ENCODE measurements around the gene INVS. TPM values are rescaled to one million over a fixed set of nuclear protein-coding genes. Genes with fewer than 3 reads are reported as not detected.

INVS gene
- total RNA-seq, 1 donor from 2014 or later = 24.0 TPM

- DNase-seq (ENCODE audit: extremely low spot score, unreplicated experiment) = no peak
- H3K4me1 Mint-ChIP-seq (ENCODE audit: unreplicated experiment) = peaks cover 24% of the 10 kb centered on the region
- H3K4me3 Mint-ChIP-seq = peak overlapping the region; percentile 67
- H3K27me3 Mint-ChIP-seq = no peaks in the 10 kb centered on the region
- H3K27ac Mint-ChIP-seq = peak overlapping the region; percentile 22
- TF ChIP-seq, protein P1, sequence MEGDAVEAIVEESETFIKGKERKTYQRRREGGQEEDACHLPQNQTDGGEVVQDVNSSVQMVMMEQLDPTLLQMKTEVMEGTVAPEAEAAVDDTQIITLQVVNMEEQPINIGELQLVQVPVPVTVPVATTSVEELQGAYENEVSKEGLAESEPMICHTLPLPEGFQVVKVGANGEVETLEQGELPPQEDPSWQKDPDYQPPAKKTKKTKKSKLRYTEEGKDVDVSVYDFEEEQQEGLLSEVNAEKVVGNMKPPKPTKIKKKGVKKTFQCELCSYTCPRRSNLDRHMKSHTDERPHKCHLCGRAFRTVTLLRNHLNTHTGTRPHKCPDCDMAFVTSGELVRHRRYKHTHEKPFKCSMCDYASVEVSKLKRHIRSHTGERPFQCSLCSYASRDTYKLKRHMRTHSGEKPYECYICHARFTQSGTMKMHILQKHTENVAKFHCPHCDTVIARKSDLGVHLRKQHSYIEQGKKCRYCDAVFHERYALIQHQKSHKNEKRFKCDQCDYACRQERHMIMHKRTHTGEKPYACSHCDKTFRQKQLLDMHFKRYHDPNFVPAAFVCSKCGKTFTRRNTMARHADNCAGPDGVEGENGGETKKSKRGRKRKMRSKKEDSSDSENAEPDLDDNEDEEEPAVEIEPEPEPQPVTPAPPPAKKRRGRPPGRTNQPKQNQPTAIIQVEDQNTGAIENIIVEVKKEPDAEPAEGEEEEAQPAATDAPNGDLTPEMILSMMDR (conservative IDR thresholded peaks at IDR 0.05) = no peak
- H3K9me3 Mint-ChIP-seq = no peaks in the 10 kb centered on the region
- H3K36me3 Mint-ChIP-seq = no peaks in the 10 kb centered on the region
Measured at GRCh38 chr9:100096378-100096916, 2.6 kb upstream of the INVS start.

DNA sequence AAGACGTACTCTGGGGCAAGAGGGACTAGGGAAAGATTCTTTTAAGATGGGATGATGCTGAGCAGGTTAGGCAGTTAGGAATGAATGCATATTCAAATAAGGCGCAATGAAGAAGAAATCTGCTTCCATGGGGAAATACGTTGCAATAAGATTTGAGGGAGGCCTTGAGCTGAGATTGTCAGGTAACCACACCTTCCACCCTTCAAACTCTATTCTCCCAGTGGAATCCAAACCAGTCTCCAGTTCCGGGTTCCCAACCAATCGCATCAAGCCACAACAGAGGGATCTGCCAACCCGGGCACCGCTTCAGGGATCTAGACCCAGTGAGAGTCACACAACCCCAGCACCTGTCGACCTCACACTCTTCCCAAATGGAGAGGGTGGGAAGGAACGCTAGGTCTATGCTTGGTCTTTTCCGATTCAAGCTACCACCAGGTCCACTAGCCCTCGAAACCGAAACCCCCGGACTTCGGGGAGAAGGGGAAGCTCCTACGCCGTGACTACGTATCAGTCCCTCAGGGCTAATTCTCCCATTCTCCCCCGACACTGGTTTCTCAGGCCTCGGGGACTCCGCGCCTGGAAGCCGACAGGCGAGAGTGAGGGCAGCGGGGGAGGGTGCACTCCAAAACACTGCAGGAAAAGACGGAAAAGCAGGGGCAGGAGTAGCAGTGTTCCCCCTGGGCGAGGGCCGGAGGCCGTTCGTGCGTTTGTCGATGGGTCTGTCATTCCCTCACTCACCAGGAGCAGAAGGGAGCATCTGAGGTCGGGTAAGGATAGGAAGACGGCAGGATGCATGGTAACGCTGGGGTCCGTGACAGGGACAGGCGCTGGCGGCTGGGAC, 777 bp upstream of the INVS start:
- no peaks in the 10 kb centered on the region for H3K27me3 Mint-ChIP-seq
- TF ChIP-seq, protein P1 (conservative IDR thresholded peaks at IDR 0.05) = no peak
- DNase-seq (ENCODE audit: extremely low spot score, unreplicated experiment) = peak; percentile 69
- peak overlapping the region; percentile 99 for H3K4me3 Mint-ChIP-seq
- no peaks in the 10 kb centered on the region for H3K36me3 Mint-ChIP-seq
- peak overlapping the region; percentile 99 for H3K27ac Mint-ChIP-seq
- H3K9me3 Mint-ChIP-seq = no peaks in the 10 kb centered on the region
- peaks cover 24% of the 10 kb centered on the region for H3K4me1 Mint-ChIP-seq (ENCODE audit: unreplicated experiment)

- no peaks in the 10 kb centered on the region for H3K36me3 Mint-ChIP-seq
- peak overlapping the region; percentile 99 for H3K27ac Mint-ChIP-seq
- no peaks in the 10 kb centered on the region for H3K9me3 Mint-ChIP-seq
- TF ChIP-seq, protein P1 (conservative IDR thresholded peaks at IDR 0.05) = no peak
- DNase-seq (ENCODE audit: extremely low spot score, unreplicated experiment) = no peak
- H3K4me1 Mint-ChIP-seq (ENCODE audit: unreplicated experiment) = peaks cover 24% of the 10 kb centered on the region
- no peaks in the 10 kb centered on the region for H3K27me3 Mint-ChIP-seq
- peak overlapping the region; percentile 99 for H3K4me3 Mint-ChIP-seq
Measured at GRCh38 chr9:100099722-100100042, 639 bp downstream of the INVS start.

- Mint-ChIP-seq H3K9me3 (no peaks in the 10 kb centered on the region), H3K27ac (peak overlapping the region; percentile 99), H3K27me3 (no peaks in the 10 kb centered on the region), H3K4me3 (peak overlapping the region; percentile 99), H3K36me3 (no peaks in the 10 kb centered on the region), H3K4me1 (ENCODE audit: unreplicated experiment) (peaks cover 24% of the 10 kb centered on the region)
- no peak for DNase-seq (ENCODE audit: extremely low spot score, unreplicated experiment)
- TF ChIP-seq, protein P1 (conservative IDR thresholded peaks at IDR 0.05) = no peak
Measured at GRCh38 chr9:100100146-100100667, 1.2 kb downstream of the INVS start.

DNA sequence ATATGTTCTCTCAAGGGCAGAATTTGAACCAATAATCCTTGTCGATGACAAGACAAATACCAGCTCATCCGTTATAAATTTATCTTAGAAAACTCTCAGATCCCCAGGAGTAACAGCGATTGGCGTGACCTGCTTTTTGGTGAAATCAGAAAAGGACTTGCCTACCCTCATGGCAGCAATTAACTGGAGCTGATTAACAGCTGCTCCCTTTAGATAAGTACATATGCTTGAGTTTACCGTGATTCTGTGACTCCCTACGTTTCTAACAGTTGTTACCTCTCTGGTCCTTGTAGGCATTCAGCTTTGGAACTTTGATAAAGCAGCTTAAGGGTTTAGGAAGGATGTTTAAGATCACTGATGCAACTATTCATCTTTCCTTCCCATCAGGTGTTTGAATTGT, 2.6 kb downstream of the INVS start:
- Mint-ChIP-seq H3K4me3 (no peak overlapping the region), H3K27me3 (no peaks in the 10 kb centered on the region), H3K36me3 (no peaks in the 10 kb centered on the region), H3K27ac (no peak overlapping the region), H3K9me3 (no peaks in the 10 kb centered on the region), H3K4me1 (ENCODE audit: unreplicated experiment) (peaks cover 17% of the 10 kb centered on the region)
- no peak for DNase-seq (ENCODE audit: extremely low spot score, unreplicated experiment)
- TF ChIP-seq, protein P1 (conservative IDR thresholded peaks at IDR 0.05) = no peak

Measured in type B pancreatic cell (in vitro differentiated cells).